ENCODE measurements around the gene TOMM6. TPM values are rescaled to one million over a fixed set of nuclear protein-coding genes. Genes with fewer than 3 reads are reported as not detected.

The TOMM6 gene
- total RNA-seq, 4 donors from 2014 or later = 76.9 to 146 (median 118) TPM

- TF ChIP-seq CTCF (IDR thresholded peaks at IDR 0.05) = no peak
- ATAC-seq (ENCODE audit: low FRiP score) (no peak), DNase-seq (ENCODE audit: low spot score) (no peak)
Measured at GRCh38 chr6:41815587-41815986, 28.1 kb downstream of the TOMM6 start.

GRCh38 chr6:41818271-41819054 is 31.0 kb downstream of the TOMM6 start:
- no peak for DNase-seq (ENCODE audit: low spot score)
- no peak for TF ChIP-seq CTCF (IDR thresholded peaks at IDR 0.05)
- ATAC-seq (ENCODE audit: low FRiP score) = no peak

GRCh38 chr6:41821266-41821665 is 33.8 kb downstream of the TOMM6 start:
- ATAC-seq (ENCODE audit: low FRiP score) (no peak), DNase-seq (ENCODE audit: low spot score) (no peak)
- TF ChIP-seq CTCF (IDR thresholded peaks at IDR 0.05) = no peak

- ATAC-seq (ENCODE audit: low FRiP score) (no peak), DNase-seq (ENCODE audit: low spot score) (no peak)
- TF ChIP-seq CTCF (IDR thresholded peaks at IDR 0.05) = no peak
Measured at GRCh38 chr6:41822021-41822420, 34.5 kb downstream of the TOMM6 start.

- no peak for TF ChIP-seq CTCF (IDR thresholded peaks at IDR 0.05)
- no peak for ATAC-seq (ENCODE audit: low FRiP score)
- no peak for DNase-seq (ENCODE audit: low spot score)
Measured at GRCh38 chr6:41823178-41823577, 35.7 kb downstream of the TOMM6 start.

- no peak for TF ChIP-seq CTCF (IDR thresholded peaks at IDR 0.05)
- no peak for DNase-seq (ENCODE audit: low spot score)
- no peak for ATAC-seq (ENCODE audit: low FRiP score)
Measured at GRCh38 chr6:41824571-41825569, 37.4 kb downstream of the TOMM6 start.

Measured in omental fat pad (tissue), 4 donors.